SK-N-SH treated with all-trans-retinoic acid at 6 μM for 48 hours (cell line): ENCODE results near the gene SSR4.

ENCODE experiments used
- ATAC-seq: fragments of 200-7000 bp; cut with Tn5 transposase; 3 replicates; pipeline ENCODE4 v1.9.1; 2020; ENCODE audit warnings: mild to moderate bottlenecking, moderate library complexity
- ARNTL ChIP-seq: fragments of 450-650 bp; formaldehyde crosslinking; IDR thresholded peaks from 2 replicates; pipeline ENCODE4 v1.5.0; 2020; ENCODE audit warnings: low read depth, mild to moderate bottlenecking, moderate library complexity, borderline replicate concordance
- BACH2 ChIP-seq: fragments of 250-450 bp; sonication (Bioruptor Pico); IDR thresholded peaks from 2 replicates; pipeline ENCODE4 v1.9.0; 2021; ENCODE audit warnings: mild to moderate bottlenecking, borderline replicate concordance
- ESRRG ChIP-seq: fragments of 250-450 bp; sonication (Bioruptor Pico); IDR thresholded peaks from 2 replicates; pipeline ENCODE4 v1.6.1; 2021; ENCODE audit warnings: mild to moderate bottlenecking
- ISL1 ChIP-seq: fragments of 250-450 bp; sonication (Bioruptor Pico); IDR thresholded peaks from 2 replicates; pipeline ENCODE4 v2.1.2; 2022; ENCODE audit warnings: mild to moderate bottlenecking, moderate library complexity
- PPARA ChIP-seq: fragments of 250-450 bp; sonication (Bioruptor Pico); IDR thresholded peaks from 2 replicates; pipeline ENCODE4 v1.5.0; 2020; ENCODE audit warnings: mild to moderate bottlenecking, borderline replicate concordance
- RARB ChIP-seq: fragments of 250-450 bp; sonication (Bioruptor Pico); IDR thresholded peaks from 2 replicates; pipeline ENCODE4 v1.8.0; 2021; ENCODE audit warnings: mild to moderate bottlenecking, moderate library complexity
- SNAI2 ChIP-seq: fragments of 250-450 bp; sonication (Bioruptor Pico); IDR thresholded peaks from 2 replicates; pipeline ENCODE4 v1.5.0; 2020; ENCODE audit warnings: mild to moderate bottlenecking, moderate library complexity
- TOX ChIP-seq: fragments of 250-450 bp; sonication (Bioruptor Pico); IDR thresholded peaks from 2 replicates; pipeline ENCODE4 v1.8.0; 2021; ENCODE audit warnings: mild to moderate bottlenecking, moderate library complexity, borderline replicate concordance
- ZC3H10 ChIP-seq: fragments of 250-450 bp; sonication (Bioruptor Pico); IDR thresholded peaks from 2 replicates; pipeline ENCODE4 v1.5.1; 2021; ENCODE audit warnings: mild to moderate bottlenecking, moderate library complexity
- ZFP3 ChIP-seq: fragments of 250-450 bp; sonication (Bioruptor Pico); IDR thresholded peaks from 2 replicates; pipeline ENCODE4 v1.5.0; 2020; ENCODE audit warnings: mild to moderate bottlenecking, moderate library complexity
- ZNF565 ChIP-seq: fragments of 450-650 bp; formaldehyde crosslinking; conservative IDR thresholded peaks from 2 replicates; pipeline ENCODE4 v1.5.0; 2020; ENCODE audit warnings: low read depth, mild to moderate bottlenecking, moderate library complexity
- ZNF8 ChIP-seq: fragments of 450-650 bp; formaldehyde crosslinking; IDR thresholded peaks from 2 replicates; pipeline ENCODE4 v1.5.0; 2020; ENCODE audit warnings: mild to moderate bottlenecking, moderate library complexity
- TF ChIP-seq, protein P1 (sequence below): fragments of 250-450 bp; sonication (Bioruptor Pico); IDR thresholded peaks from 2 replicates; pipeline ENCODE4 v1.8.0; 2021; ENCODE audit warnings: low read depth, mild to moderate bottlenecking, moderate library complexity, borderline replicate concordance
- TF ChIP-seq, protein P2 (sequence below): fragments of 250-450 bp; sonication (Bioruptor Pico); IDR thresholded peaks from 2 replicates; pipeline ENCODE4 v1.8.0; 2020; ENCODE audit warnings: mild to moderate bottlenecking, moderate library complexity, borderline replicate concordance
- TF ChIP-seq, protein P3 (sequence below): fragments of 250-450 bp; sonication (Bioruptor Pico); IDR thresholded peaks from 2 replicates; pipeline ENCODE4 v1.5.1; 2020; ENCODE audit warnings: low read depth, mild to moderate bottlenecking, moderate library complexity
- TF ChIP-seq, protein P4 (sequence below): fragments of 250-450 bp; sonication (Bioruptor Pico); IDR thresholded peaks from 2 replicates; pipeline ENCODE4 v1.5.0; 2020; ENCODE audit warnings: mild to moderate bottlenecking, moderate library complexity
- TF ChIP-seq, protein P5 (sequence below): fragments of 250-450 bp; sonication (Bioruptor Pico); IDR thresholded peaks from 2 replicates; pipeline ENCODE4 v1.5.1; 2021; ENCODE audit warnings: mild to moderate bottlenecking, moderate library complexity

SSR4 gene

DNA sequence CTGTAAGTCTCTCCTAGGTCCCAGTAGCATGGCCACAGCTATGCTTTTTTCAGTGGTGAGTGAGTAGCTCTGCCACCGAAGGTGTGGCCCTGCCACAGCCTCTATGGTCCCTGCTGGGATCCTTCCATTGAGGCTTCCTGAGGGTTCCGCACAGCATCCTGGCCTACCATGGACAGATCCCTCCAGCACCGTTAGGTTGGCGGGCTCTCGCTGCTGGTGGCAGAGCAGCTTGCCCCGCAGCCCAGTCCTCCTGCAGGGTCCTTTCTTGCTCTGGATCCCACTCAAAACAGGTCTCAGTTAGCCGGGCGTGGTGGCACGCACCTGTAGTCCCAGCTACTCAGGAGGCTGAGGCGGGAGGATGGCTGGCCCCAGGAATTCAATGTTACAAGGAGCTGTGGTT lies 38.3 kb downstream of the SSR4 start:
- no peak for ATAC-seq
- TF ChIP-seq PPARA = no peak
- no peak for TF ChIP-seq ARNTL (CRISPR knock-in tag)
- TF ChIP-seq TOX (CRISPR knock-in tag) = no peak
- no peak for TF ChIP-seq ISL1 (CRISPR knock-in tag)
- TF ChIP-seq, protein P1, sequence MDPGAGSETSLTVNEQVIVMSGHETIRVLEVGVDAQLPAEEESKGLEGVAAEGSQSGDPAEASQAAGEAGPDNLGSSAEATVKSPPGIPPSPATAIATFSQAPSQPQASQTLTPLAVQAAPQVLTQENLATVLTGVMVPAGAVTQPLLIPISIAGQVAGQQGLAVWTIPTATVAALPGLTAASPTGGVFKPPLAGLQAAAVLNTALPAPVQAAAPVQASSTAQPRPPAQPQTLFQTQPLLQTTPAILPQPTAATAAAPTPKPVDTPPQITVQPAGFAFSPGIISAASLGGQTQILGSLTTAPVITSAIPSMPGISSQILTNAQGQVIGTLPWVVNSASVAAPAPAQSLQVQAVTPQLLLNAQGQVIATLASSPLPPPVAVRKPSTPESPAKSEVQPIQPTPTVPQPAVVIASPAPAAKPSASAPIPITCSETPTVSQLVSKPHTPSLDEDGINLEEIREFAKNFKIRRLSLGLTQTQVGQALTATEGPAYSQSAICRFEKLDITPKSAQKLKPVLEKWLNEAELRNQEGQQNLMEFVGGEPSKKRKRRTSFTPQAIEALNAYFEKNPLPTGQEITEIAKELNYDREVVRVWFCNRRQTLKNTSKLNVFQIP = no peak
- no peak for TF ChIP-seq BACH2 (CRISPR knock-in tag)

DNA sequence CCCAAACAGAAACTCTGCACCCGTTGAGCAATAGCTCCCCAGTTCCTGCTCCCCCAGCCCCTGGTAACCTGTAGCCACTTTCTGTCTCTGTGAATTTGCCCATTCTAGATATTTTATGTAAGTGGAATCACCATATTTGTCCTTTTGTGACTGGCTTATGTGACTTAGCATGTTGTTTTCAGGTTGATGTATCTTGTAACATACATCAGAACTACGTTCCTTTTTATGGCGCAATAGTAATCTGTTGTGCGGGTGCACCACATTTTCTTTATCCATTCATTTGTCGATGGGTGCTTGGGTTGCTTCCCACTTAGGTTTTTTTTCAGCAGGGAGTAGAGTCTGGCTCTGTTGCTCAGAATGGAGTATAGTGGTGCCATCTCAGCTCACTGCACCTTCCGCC lies 42.5 kb downstream of the SSR4 start:
- no peak for ATAC-seq

DNA sequence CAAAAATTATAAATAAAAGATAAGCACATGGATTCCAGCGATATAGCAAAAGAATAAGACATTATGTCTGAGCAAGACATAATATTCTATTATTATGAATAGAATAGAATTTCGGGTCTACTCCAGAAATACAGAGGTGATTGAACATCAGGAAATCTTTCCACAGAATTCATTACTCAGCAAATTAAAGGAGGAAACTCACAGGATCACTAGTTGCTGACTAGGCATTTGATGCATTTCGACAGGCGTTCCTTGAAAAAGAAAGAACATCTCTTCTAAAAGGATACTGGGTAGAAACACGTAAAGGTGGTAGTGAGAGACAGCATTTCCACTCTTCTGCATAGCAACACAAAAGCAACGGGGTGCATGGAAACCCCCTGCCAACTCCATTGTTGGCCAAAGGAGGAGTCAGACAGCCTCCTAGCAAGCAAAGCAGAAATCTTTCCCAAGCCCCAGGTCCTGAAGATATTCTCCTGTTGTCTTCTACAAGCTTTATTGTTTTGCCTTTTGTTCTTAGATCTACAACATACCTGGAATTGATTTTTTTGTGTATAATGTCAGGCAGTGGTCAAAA lies 50.1 kb downstream of the SSR4 start:
- no peak for ATAC-seq
- TF ChIP-seq ZFP3 (no peak), ZNF565 (no peak)
- TF ChIP-seq, protein P1 = no peak

More for the DNA sequence above, 42.5 kb downstream of the SSR4 start:
- TF ChIP-seq ZNF8 (CRISPR knock-in tag) (no peak), TOX (CRISPR knock-in tag) (no peak)
- TF ChIP-seq, protein P2, sequence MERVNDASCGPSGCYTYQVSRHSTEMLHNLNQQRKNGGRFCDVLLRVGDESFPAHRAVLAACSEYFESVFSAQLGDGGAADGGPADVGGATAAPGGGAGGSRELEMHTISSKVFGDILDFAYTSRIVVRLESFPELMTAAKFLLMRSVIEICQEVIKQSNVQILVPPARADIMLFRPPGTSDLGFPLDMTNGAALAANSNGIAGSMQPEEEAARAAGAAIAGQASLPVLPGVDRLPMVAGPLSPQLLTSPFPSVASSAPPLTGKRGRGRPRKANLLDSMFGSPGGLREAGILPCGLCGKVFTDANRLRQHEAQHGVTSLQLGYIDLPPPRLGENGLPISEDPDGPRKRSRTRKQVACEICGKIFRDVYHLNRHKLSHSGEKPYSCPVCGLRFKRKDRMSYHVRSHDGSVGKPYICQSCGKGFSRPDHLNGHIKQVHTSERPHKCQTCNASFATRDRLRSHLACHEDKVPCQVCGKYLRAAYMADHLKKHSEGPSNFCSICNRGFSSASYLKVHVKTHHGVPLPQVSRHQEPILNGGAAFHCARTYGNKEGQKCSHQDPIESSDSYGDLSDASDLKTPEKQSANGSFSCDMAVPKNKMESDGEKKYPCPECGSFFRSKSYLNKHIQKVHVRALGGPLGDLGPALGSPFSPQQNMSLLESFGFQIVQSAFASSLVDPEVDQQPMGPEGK (CRISPR knock-in tag) = no peak

DNA sequence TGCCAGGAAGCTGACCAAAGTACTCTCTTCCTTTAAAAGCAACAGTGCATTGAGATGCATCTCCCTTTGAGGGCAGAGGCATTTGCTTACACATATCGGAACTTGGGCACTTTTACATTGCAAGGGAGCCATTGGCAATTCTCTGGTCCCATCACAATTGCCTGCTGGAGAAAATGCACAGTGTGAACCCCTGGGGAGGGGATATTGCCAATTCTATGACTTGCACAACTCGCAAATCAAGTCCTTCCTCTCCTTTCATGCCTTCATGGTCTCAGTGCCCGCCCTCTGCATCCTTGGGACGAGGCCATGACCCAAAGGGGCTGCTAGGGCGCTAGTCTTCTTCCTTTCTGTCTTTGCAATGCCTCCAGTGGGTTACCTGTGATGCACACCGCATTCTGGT lies 50.7 kb downstream of the SSR4 start:
- no peak for TF ChIP-seq ZNF8 (CRISPR knock-in tag)
- TF ChIP-seq, protein P3, sequence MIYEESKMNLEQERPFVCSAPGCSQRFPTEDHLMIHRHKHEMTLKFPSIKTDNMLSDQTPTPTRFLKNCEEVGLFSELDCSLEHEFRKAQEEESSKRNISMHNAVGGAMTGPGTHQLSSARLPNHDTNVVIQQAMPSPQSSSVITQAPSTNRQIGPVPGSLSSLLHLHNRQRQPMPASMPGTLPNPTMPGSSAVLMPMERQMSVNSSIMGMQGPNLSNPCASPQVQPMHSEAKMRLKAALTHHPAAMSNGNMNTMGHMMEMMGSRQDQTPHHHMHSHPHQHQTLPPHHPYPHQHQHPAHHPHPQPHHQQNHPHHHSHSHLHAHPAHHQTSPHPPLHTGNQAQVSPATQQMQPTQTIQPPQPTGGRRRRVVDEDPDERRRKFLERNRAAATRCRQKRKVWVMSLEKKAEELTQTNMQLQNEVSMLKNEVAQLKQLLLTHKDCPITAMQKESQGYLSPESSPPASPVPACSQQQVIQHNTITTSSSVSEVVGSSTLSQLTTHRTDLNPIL (CRISPR knock-in tag) = no peak
- TF ChIP-seq, protein P2 (CRISPR knock-in tag) = no peak
- no peak for TF ChIP-seq ESRRG
- no peak for TF ChIP-seq ARNTL (CRISPR knock-in tag)
- TF ChIP-seq TOX (CRISPR knock-in tag) = no peak
- TF ChIP-seq ZNF565 = no peak
- no peak for TF ChIP-seq ZFP3
- no peak for ATAC-seq

DNA sequence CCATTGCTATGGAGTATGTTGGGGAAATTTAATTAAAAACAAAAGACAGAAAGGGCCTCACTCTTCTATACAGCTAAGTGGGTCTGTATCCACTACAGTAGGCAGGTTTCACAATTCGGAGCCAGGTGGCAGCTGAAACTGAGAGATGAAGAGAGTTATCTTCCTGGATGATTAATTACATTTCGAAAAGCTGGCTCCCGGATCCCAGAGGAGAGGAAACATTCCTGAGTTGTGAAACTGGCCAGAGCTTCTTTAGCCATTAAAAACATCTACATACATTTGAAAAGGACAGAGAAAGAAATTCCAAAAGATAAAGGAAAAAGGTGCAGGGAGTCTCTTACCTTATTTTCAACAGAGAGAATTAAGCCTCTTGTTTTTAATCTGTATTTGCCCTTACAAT lies 51.4 kb downstream of the SSR4 start:
- TF ChIP-seq ESRRG (no peak), SNAI2 (CRISPR knock-in tag) (no peak), RARB (CRISPR knock-in tag) (no peak), ZC3H10 (CRISPR knock-in tag) (no peak)
- TF ChIP-seq, protein P4, sequence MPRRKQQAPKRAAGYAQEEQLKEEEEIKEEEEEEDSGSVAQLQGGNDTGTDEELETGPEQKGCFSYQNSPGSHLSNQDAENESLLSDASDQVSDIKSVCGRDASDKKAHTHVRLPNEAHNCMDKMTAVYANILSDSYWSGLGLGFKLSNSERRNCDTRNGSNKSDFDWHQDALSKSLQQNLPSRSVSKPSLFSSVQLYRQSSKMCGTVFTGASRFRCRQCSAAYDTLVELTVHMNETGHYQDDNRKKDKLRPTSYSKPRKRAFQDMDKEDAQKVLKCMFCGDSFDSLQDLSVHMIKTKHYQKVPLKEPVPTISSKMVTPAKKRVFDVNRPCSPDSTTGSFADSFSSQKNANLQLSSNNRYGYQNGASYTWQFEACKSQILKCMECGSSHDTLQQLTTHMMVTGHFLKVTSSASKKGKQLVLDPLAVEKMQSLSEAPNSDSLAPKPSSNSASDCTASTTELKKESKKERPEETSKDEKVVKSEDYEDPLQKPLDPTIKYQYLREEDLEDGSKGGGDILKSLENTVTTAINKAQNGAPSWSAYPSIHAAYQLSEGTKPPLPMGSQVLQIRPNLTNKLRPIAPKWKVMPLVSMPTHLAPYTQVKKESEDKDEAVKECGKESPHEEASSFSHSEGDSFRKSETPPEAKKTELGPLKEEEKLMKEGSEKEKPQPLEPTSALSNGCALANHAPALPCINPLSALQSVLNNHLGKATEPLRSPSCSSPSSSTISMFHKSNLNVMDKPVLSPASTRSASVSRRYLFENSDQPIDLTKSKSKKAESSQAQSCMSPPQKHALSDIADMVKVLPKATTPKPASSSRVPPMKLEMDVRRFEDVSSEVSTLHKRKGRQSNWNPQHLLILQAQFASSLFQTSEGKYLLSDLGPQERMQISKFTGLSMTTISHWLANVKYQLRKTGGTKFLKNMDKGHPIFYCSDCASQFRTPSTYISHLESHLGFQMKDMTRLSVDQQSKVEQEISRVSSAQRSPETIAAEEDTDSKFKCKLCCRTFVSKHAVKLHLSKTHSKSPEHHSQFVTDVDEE (CRISPR knock-in tag) = no peak
- TF ChIP-seq, protein P5, sequence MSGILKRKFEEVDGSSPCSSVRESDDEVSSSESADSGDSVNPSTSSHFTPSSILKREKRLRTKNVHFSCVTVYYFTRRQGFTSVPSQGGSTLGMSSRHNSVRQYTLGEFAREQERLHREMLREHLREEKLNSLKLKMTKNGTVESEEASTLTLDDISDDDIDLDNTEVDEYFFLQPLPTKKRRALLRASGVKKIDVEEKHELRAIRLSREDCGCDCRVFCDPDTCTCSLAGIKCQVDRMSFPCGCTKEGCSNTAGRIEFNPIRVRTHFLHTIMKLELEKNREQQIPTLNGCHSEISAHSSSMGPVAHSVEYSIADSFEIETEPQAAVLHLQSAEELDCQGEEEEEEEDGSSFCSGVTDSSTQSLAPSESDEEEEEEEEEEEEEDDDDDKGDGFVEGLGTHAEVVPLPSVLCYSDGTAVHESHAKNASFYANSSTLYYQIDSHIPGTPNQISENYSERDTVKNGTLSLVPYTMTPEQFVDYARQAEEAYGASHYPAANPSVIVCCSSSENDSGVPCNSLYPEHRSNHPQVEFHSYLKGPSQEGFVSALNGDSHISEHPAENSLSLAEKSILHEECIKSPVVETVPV (CRISPR knock-in tag) = no peak
- no peak for ATAC-seq
